NCI-H128 (cell line): ENCODE data around the gene CACFD1.

Experiments
- DNase-seq: peaks from one replicate; lab custom pipeline; 2025; ENCODE audit not compliant: unreplicated experiment; lab: John Stamatoyannopoulos, UW

The CACFD1 gene

DNA sequence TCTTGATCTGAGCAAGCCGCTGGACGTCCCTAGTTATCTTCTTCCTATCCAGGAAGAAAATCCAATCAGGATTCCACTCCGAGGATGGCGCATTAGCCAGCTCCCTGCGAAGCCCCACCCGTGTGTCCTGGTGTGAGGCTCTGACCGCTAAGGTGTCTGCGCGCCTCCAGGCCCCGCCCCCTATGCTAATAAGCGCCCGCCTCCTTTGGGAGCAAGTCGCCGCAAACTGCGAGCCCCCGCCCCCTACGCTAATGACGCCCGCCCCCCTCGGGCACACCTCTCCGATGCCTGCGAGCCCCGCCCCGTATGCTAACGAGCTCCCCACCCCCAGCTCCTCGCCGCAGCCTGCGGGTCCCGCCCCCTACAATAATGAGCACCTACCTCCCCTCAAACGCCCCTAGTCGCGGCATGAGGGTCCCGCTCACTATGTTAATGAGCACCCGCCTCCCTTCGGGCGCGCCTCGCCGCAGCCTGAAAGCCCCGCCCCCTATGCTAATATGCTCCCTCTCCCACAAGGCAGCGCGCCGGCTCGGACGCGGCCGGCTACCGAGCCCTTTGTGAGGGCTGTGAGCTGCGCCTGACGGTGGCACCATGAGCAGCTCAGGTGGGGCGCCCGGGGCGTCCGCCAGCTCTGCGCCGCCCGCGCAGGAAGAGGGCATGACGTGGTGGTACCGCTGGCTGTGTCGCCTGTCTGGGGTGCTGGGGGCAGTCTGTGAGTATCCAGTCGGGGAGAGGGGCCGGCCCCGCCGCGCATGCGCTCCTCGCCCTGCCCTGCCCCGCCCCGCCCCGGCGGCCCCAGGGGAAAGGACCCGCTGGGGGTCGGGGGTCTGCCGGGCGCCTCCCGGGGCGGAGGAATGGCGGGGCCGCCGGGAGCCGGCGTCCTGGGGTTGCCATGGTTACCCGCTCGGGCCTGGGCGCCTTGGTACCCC, at the start of gene CACFD1:
Gene CACFD1, plus strand, starts transcription at position 503 of the 929 bp plus-strand sequence. Its CDS starts 89 bp downstream, at position 592.
- peak; percentile 98 for DNase-seq

- no peak for DNase-seq
Measured at GRCh38 chr9:133415170-133415569, 44.6 kb upstream of the CACFD1 start.

DNA sequence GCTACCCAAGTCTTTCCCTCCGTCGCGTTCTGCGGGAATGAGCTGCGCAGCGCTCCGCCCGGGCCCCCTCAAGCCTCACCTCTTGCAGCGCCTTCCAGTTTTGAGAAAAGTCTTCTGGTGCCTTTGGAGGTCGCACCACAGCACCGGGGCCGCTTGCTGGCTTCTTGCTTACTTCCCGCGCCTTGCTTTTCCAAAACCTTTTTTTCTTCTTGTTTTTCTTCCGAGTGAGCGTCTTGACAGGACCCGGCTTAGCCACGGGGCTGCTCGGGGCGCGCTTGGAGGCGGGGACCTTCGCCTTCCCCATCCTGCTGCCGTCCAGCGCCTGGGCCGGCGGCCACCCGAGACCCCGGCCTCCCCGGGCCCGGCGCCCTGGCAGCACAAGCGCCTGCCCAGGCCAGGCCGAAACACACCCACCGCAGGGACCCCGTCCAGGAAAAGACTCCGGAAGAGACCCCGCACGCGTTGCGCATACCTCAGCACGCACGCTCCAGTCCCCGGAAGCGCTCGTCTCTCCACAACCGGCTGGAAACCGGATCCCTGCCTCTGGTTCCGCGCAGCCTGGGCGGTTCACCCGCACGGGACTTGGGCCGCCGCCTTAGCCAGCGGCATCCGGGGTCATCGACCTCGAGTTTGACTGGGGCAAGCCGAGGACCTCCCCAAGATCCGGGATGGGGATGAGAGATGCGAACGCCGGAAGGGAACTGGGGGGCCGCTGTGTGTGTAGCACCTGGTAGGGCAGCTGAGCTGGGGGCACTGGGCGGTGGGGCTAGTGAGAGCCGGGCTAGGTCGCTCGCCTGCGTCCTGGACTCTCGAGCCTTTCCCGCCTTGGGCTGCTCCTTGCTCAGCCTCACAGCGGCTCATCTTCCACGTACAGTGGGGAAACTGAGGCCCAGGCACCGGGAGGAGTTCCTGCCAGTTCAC, 42.0 kb upstream of the CACFD1 start, which contains the start of gene REXO4:
Gene REXO4, minus strand, starts transcription at position 470 of the 921 bp plus-strand sequence. Its CDS starts 166 bp downstream, at position 304.
- peak; percentile 53 for DNase-seq

DNA sequence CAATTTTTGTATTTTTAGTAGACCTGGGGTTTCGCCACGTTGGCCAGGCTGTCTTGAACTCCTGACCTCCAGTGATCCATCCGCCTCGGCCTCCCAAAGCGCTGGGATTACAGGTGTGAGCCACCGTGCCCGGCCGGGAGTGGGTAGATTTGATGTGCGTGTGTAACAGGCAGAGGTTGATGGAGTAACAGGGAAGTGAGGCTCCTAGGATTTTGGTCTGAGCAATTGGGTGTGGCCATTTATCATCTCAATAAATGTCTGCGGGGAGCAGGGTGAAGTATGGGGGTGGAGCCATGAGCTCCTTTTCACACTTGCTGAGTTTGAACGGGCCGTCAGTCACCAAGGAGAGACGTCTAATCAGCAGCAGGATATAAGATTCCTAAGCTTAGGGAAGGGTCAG, 40.8 kb upstream of the CACFD1 start:
- DNase-seq = no peak

GRCh38 chr9:133420392-133420827, 39.4 kb upstream of the CACFD1 start:
- DNase-seq = no peak

DNA sequence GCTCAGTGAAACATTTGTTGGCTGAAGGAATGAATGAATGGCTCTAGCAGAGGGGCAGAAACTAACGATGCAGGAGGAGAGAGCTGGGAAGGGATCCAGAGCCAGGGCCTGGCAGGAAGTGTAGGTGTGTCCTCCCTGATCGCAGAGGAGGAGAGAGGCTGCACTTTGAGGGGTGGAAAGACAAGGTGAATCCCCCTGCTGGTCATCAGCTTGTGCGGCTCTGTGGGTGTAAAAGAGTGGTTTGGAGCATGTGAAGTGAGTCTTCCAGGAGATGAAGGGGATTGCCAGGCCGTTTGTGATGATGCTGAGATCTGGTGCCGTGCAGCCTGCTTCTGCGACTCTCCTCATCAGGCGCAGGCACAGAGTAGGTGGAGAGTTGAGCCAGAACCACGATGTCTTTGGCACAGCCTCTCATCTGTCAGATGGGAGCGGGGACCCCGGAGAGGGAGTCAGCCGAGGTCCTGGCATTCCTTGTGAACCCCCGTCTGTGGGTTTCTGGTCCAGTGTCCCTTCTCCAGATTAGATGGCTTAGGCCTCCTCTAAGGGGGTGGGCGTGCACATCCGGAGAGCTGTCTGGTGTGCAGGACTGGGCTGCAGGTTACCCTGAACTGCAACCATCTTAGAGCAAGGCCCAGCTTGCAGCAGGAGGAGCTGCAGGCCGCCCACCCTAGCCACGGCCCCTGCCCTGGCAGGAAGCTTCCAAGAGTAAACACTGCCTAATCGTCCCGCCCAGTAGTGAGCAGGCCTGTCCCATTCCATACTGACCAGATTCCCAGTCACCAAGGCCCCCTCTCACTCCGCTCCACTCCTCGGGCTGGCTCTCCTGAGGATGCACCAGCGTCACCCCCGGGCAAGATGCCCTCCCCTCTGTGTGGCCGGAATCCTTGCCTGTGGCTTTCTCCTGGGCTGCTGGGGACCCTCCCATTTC, 37.9 kb upstream of the CACFD1 start, which contains the start of gene ADAMTS13:
Gene ADAMTS13, plus strand, starts transcription at position 753 of the 928 bp plus-strand sequence. Its CDS starts 77 bp downstream, at position 830.
- DNase-seq = no peak

DNA sequence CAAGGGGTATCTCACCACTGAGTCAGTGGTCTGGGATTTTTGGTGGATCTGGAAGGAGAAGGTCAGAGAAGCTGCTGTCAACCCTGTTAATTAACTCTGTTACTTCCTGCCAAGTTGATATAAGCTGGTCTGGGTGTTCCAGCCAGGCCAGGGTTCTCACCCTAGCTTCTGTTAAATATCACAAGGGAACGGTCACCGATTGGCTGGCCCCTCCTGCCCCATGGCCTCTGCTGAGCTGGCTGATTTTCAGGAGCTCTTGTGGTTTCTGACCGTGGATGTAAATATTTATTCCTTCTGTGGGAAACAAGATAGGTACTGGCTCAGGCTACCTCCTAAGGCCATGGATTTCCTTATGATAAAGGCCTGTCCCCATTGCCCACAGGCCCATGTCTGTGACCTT, 36.6 kb upstream of the CACFD1 start:
- DNase-seq = no peak

- no peak for DNase-seq
Measured at GRCh38 chr9:133424187-133424586, 35.6 kb upstream of the CACFD1 start.

DNA sequence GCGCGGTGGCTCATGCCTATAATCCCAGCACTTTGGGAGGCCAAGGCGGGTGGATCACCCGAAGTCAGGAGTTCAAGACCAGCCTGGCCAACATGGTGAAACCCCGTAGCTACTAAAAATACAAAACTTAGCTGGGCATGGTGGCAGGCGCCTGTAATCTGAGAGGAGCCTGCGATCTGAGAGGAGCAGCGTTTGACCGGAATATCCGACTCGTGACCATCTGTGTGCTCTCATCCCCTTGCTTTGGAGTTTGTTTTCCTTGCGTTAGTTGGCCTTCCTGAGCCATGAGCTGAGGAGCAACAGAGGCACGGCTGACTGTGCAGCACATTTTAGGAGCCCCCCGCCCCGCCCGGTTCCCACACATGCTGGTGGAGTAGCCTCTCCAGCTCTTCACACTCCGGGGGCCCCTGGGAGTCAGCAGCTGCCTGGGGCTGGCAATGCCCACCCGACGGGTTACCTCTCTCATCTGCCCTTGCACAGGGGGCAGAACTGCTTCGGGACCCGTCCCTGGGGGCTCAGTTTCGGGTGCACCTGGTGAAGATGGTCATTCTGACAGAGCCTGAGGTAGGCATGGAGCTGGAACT, 34.6 kb upstream of the CACFD1 start:
- no peak for DNase-seq

GRCh38 chr9:133426011-133426410, 33.8 kb upstream of the CACFD1 start:
- no peak for DNase-seq

GRCh38 chr9:133427658-133428348, 32.0 kb upstream of the CACFD1 start:
- DNase-seq = no peak

- no peak for DNase-seq
Measured at GRCh38 chr9:133428617-133429101, 31.1 kb upstream of the CACFD1 start.

- no peak for DNase-seq
Measured at GRCh38 chr9:133429214-133429613, 30.6 kb upstream of the CACFD1 start.

DNA sequence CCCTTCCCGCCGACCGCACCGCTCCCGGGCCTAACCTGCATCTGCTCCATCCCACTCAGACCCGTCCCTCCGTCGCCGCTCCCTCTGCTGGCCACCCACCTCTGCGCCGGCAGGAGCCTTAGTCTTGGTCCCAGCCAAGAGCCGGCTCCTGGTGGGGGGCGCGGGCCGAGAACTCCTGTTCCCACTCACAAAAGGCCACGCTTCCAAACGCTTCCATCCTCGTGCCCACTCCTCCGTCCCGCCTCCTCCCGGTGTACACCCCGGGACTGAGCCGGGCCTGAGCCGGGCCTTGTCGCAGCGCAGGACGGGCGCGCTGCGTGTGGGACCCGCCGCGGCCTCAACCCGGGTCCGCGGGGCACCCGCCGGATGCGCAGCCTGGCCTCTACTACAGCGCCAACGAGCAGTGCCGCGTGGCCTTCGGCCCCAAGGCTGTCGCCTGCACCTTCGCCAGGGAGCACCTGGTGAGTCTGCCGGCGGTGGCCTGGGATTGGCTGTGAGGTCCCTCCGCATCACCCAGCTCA, 30.1 kb upstream of the CACFD1 start:
- no peak for DNase-seq

DNA sequence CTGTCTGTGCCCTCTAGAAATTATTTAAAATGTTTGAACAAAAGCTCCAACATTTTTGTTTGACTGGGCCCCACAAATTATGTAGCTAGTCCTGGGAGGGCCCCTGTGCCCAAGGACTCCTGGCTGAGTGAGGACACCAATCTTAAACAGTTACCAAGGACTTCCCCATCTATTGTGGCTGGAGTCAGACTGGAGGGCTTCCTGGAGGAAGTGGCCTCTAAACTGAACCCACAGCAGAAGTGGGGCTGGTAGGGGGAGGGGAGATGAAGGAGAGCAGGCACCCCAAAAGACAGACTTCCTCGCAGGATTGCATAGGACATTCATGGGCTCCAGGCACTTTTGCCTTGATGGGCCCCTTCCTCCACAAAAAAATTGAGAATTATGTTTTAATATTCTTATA, 29.5 kb upstream of the CACFD1 start:
- DNase-seq = no peak

GRCh38 chr9:133433351-133433843, 26.4 kb upstream of the CACFD1 start:
- no peak for DNase-seq

GRCh38 chr9:133436681-133437080, 23.1 kb upstream of the CACFD1 start:
- no peak for DNase-seq

GRCh38 chr9:133437753-133438531, 21.8 kb upstream of the CACFD1 start:
- no peak for DNase-seq
